ENCODE data around the gene CCNE1. TPM values are rescaled to one million over a fixed set of nuclear protein-coding genes. Genes with fewer than 3 reads are reported as not detected.

Gene CCNE1
- total RNA-seq, 1 donor from 2014 or later = 7.6 TPM

DNA sequence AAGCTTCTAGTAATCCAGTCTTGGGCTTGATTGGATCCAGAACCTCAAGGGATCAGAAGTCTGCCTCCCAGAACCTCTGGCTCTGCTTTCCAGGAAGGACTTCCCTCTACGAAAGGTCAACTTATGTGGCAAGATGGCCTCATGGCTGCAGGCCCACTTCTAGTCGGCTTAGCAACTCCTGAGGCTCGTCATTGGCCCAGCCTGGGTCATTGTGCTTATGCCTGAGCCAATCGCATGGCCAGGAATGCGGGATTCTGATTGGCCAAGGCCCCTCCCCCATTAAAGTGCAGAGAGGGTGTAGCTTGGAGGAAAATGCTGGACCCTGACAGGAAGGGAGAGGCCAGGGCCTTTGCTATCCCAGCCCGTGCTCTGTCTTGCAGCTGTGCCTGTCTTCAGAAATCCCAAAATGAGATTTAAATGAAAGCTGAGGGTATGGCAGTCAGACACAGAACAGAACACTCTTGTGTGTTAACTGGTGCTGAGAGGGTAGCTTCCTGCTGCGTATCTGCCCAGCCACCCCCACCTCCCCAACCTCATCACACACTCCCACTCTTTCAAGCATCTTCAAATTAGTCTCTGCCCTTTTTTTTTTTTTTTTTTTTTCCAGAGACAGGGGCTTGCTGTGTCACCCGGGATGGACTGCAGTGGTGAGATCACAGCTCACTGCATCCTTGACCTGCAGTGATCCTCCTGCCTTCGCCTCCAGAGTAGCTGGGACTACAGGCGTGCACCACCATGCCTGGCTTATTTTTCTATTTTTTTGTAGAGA lies 5.5 kb upstream of the CCNE1 start:
- DNase-seq (ENCODE audit: low spot score) = peak; percentile 50
- Mint-ChIP-seq H3K4me3 (ENCODE audit: unreplicated experiment) (no peak overlapping the region), H3K9me3 (ENCODE audit: low read depth) (no peaks in the 10 kb centered on the region), H3K4me1 (ENCODE audit: low read depth) (no peaks in the 10 kb centered on the region), H3K36me3 (ENCODE audit: low read depth) (no peaks in the 10 kb centered on the region), H3K27me3 (ENCODE audit: low read depth) (no peaks in the 10 kb centered on the region), H3K27ac (ENCODE audit: unreplicated experiment) (no peak overlapping the region)
- TF ChIP-seq, protein P1, sequence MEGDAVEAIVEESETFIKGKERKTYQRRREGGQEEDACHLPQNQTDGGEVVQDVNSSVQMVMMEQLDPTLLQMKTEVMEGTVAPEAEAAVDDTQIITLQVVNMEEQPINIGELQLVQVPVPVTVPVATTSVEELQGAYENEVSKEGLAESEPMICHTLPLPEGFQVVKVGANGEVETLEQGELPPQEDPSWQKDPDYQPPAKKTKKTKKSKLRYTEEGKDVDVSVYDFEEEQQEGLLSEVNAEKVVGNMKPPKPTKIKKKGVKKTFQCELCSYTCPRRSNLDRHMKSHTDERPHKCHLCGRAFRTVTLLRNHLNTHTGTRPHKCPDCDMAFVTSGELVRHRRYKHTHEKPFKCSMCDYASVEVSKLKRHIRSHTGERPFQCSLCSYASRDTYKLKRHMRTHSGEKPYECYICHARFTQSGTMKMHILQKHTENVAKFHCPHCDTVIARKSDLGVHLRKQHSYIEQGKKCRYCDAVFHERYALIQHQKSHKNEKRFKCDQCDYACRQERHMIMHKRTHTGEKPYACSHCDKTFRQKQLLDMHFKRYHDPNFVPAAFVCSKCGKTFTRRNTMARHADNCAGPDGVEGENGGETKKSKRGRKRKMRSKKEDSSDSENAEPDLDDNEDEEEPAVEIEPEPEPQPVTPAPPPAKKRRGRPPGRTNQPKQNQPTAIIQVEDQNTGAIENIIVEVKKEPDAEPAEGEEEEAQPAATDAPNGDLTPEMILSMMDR (IDR thresholded peaks at IDR 0.05) = no peak

DNA sequence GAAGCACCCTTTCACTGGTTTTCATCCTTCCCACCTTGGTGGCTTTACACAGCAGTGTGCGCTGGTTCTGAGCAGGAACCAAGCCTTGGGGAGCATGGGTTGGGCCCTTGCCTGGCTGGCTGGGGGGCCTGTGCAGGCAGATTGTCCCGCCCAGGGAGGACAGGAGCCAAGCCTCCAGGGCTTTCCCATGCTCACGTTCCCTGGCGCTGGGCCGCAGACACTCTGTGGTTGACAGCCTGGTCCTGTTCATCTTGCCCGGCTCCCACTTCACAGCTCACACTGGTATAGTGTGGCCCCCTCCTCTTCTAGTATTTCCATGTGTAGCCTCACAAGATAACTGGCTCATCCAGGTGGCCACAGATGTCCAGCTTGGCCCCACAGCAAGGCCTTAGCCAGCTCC lies 4.6 kb upstream of the CCNE1 start:
- no peak overlapping the region for H3K4me3 Mint-ChIP-seq (ENCODE audit: unreplicated experiment)
- TF ChIP-seq, protein P1 (IDR thresholded peaks at IDR 0.05) = no peak
- no peaks in the 10 kb centered on the region for H3K36me3 Mint-ChIP-seq (ENCODE audit: low read depth)
- H3K27ac Mint-ChIP-seq (ENCODE audit: unreplicated experiment) = no peak overlapping the region
- H3K27me3 Mint-ChIP-seq (ENCODE audit: low read depth) = no peaks in the 10 kb centered on the region
- H3K4me1 Mint-ChIP-seq (ENCODE audit: low read depth) = no peaks in the 10 kb centered on the region
- no peaks in the 10 kb centered on the region for H3K9me3 Mint-ChIP-seq (ENCODE audit: low read depth)
- DNase-seq (ENCODE audit: low spot score) = peak; percentile 80

DNA sequence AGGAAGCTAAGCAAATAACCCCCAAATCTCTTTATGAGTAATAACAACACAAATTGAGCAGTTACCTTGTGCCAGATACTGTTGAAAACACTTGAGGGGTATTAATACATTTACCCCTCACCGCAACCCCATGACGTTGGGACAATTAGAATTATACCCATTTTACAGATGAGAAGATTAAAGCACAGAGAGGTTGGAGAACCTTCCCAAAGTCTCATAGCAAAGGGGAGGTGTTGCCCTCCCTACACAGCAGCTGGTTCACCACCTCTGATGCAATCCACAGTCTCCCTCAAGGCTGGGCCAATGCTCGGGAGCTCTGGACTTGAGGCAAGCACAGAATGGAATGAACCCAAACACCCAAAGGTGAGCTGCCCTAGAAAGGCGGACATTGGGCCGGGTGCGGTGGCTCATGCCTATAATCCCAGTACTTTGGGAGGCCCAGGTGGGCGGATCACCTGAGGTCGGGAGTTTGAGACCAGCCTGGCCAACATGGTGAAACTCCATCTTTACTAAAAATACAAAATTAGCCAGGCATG lies 3.9 kb upstream of the CCNE1 start:
- H3K27me3 Mint-ChIP-seq (ENCODE audit: low read depth) = no peaks in the 10 kb centered on the region
- TF ChIP-seq, protein P1 (IDR thresholded peaks at IDR 0.05) = no peak
- no peaks in the 10 kb centered on the region for H3K36me3 Mint-ChIP-seq (ENCODE audit: low read depth)
- H3K9me3 Mint-ChIP-seq (ENCODE audit: low read depth) = no peaks in the 10 kb centered on the region
- peaks cover 4% of the 10 kb centered on the region for H3K4me1 Mint-ChIP-seq (ENCODE audit: low read depth)
- H3K4me3 Mint-ChIP-seq (ENCODE audit: unreplicated experiment) = no peak overlapping the region
- DNase-seq (ENCODE audit: low spot score) = peak; percentile 55
- no peak overlapping the region for H3K27ac Mint-ChIP-seq (ENCODE audit: unreplicated experiment)

DNA sequence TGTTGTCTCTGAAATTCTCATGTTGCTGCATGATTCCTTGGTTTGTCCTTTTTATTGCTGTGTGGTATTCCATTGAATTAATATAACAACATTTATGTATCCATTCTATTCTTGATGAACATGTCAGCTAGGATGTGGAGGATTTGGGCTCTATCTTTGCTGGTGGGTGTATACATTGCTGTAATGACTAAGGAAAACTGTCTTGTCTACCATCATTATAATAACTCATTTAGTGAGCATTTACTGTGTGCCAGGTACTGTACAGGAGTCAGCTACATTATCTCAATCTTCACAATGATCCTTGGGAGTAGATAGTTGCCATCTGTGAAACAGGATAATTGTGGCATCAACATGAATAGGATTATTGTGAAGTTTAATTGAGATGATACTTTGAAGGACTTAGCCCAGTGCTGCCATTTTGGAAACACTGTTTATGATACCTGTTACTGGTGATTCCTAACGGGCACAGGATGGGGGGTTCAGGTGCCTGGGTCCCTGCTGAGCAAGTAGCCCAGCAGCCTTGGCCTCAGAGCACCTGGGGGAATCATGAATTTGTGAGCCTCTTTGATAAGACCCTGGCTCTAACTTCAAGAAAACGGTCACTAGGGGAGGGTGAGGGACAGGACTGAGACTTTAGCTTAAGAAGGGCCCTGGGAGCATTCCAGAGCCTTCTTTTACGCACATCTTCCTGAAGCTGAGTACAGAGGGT lies 1.8 kb upstream of the CCNE1 start:
- Mint-ChIP-seq H3K4me1 (ENCODE audit: low read depth) (peaks cover 4% of the 10 kb centered on the region), H3K36me3 (ENCODE audit: low read depth) (no peaks in the 10 kb centered on the region), H3K27me3 (ENCODE audit: low read depth) (no peaks in the 10 kb centered on the region), H3K9me3 (ENCODE audit: low read depth) (no peaks in the 10 kb centered on the region), H3K27ac (ENCODE audit: unreplicated experiment) (no peak overlapping the region), H3K4me3 (ENCODE audit: unreplicated experiment) (no peak overlapping the region)
- TF ChIP-seq, protein P1 (IDR thresholded peaks at IDR 0.05) = no peak
- DNase-seq (ENCODE audit: low spot score) = peak; percentile 25

DNA sequence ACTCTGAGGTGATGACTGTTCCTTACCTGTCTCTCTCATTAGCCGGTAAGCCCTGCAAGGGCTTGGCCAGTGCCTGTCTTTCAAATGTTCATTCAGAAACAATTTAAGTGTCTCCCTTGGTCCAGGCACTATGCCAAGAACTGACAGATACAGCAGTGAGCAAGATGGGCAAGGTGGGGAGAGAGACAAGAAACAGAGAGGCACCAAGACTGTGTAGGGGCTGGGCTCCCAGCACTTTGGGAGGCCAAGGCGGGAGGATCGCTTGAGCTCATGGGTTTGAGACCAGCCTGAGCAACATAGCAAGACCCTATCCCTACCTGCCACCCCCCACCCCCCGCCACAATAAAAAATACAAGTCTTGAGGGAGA lies 1.3 kb upstream of the CCNE1 start:
- TF ChIP-seq, protein P1 (IDR thresholded peaks at IDR 0.05) = no peak
- H3K36me3 Mint-ChIP-seq (ENCODE audit: low read depth) = no peaks in the 10 kb centered on the region
- no peak overlapping the region for H3K27ac Mint-ChIP-seq (ENCODE audit: unreplicated experiment)
- DNase-seq (ENCODE audit: low spot score) = peak; percentile 34
- no peaks in the 10 kb centered on the region for H3K27me3 Mint-ChIP-seq (ENCODE audit: low read depth)
- peaks cover 4% of the 10 kb centered on the region for H3K4me1 Mint-ChIP-seq (ENCODE audit: low read depth)
- H3K9me3 Mint-ChIP-seq (ENCODE audit: low read depth) = no peaks in the 10 kb centered on the region
- peak overlapping the region; percentile 64 for H3K4me3 Mint-ChIP-seq (ENCODE audit: unreplicated experiment)
